Left renal cortex interstitium (tissue), 4 donors: ENCODE results near the gene COL25A1. TPM values are rescaled to one million over a fixed set of nuclear protein-coding genes. Genes with fewer than 3 reads are reported as not detected.
"Not testable (repeated sequence)": the region's sequence is repeated elsewhere in the genome, so short reads cannot be mapped to it uniquely, and the experiment has no call there.

ENCODE experiments used
- DNase-seq, 4 donors: peaks; one replicate each; pipeline ENCODE4 v3.0.0-alpha.2; 2013; ENCODE audit warnings: low read depth in 4 of 4, low spot score in 2 of 4, missing footprints in 1 of 4
- polyA plus RNA-seq, 4 donors: library from polyadenylated mRNA; unstranded; fragments of 120-200 nt; gene quantifications; one replicate each; pipeline ENCODE4 v1.2.1, GENCODE V29; 2013; ENCODE audit not compliant: insufficient read length in 4 of 4

The COL25A1 gene
- polyA plus RNA-seq, 4 donors = 14.9 to 23.1 (median 18.8) TPM

DNA sequence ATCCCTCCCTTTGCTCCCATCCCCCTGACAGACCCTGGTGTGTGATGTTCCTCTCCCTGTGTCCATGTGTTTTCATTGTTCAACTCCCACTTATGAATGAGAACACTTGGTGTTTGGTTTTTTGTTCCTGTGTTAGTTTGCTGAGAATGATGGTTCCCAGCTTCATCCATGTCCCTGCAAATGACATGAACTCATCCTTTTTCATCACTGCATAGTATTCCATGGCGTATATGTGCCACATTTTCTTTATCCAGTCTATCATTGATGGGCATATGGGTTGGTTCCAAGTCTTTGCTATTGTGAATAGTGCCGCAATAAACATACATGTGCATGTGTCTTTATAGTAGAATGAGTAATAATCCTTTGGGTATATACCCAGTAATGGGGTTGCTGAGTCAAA, 164.3 kb downstream of the COL25A1 start:
- not testable (repeated sequence) for DNase-seq

DNA sequence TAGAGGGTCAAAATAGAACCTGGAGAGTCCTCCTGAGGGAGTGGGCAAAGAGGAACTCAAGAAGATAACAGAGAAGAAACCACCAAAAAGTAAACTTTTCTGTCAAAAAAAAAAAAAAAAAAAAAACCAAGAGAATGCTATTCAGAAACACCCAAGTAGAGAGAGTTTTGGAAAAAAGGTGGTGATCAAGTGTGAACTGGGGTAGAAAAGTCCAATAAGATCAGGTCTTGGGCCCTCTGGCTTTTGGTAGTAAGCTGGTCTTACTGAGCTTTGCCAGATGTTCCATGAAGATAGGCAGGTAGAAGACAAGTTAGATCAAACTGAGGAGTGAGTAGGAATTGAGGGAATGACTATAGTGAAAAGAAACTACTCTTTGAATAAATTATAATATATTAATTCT, 167.5 kb downstream of the COL25A1 start:
- no peak for DNase-seq

DNA sequence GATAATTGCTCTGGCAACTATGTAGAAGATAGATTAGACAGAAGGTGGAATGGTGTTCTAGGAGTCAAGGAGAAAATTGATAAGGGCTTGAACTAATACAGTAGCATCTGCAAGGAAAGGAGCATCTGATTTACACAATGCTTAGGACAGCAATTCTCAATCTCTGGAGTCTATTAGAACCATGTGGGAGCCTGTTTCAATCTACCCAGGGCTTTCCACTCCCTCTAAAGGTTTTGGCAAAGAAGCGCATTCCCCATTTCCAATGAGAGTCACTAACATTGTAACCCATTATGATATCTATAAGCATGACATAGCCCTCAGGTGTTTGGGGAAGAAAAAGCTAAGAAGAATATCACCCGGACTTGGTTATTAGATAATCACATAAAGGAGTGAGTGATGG, 168.2 kb downstream of the COL25A1 start:
- no peak for DNase-seq

DNA sequence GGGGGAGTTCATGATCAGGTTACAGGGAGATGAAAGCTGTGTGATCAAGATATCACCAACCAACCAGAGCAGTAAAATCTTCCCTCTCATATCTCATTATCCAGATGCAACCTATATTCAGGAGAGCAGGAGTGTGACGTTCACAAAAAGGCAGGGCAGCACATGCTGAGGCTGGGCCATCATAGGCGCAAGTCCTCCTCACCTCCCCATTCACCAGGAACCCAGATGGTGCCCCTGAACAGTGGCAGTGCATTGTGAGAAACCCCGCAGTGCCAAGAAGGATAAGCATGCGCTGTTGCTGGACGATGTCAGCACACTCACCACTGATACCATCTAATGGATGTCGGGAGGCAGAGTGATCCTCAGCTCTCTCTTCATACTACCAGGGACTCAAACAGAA, 170.9 kb downstream of the COL25A1 start:
- DNase-seq = no peak

DNA sequence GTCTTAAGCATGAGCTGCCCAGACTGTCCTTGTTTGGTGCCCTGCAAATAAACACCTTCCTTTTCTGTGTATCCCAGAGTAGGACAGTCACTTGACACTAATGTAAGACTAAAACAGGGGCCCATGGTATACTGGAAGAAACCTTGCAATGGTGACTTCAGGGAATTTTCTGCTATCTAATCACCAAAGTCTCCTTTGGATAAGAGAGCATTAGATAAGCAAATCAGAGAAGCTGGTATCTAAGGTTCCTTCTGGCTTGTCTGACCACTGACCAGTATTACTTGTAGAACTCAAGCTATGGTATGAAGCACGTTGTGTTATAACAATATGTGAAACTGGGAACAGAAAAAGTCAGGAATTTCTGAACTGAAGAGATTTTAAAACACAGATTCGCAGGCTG, 173.9 kb downstream of the COL25A1 start:
- no peak for DNase-seq

DNA sequence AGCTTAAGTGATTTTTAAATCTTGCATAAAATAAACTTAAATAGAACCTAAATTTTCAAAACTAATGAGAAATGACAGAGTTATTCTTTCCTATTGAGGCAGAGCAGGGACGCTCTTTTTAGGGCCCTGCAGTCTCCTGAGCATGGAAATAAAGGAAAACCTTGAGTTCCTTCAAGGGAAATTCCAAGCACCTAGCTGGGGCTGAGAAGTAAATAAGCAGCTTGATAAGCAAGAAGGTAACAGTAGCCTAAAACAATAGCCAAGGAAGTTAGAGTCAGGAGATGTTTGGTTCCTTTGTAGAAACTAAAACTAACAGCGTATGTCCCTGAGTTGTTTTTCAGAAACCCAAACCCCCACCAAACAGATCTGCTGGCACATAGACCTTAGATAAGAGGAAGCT, 174.6 kb downstream of the COL25A1 start:
- no peak for DNase-seq

DNA sequence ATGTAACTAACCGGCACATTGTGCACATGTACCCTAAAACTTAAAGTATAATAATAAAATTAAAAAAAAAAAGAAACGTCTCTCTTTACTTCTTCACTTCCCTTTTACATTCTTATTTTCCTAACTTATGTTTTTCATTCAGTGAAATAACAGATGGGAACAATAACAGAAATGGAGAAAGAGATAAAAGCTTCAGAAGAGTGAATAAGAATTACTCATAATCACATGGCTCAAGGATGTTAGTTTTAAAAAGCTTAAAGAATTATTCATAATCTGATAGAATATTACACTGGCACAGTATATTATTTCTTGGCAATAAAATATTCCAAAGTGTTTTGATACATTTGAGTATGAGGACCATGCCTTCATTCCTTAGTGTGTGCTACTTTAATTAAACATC, 175.6 kb downstream of the COL25A1 start:
- DNase-seq = no peak

DNA sequence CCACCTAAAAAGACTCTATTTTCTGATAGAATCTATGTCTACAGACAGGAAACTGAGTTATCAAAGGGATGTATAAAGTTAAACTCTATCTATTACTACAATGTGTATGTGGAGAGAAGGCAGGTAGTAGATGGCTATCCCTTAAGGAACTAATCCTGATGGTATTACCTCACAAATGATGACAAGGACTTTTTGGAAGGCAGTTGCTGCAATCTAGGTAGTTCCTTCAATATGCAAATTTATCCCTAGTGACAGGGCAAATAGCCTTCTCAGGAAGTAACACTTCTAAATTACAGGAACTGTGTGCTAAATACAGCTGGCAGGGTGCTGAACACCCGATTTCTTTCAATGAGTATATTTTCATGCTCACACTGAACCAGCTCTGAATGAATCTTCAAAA, 177.4 kb downstream of the COL25A1 start:
- no peak for DNase-seq

DNA sequence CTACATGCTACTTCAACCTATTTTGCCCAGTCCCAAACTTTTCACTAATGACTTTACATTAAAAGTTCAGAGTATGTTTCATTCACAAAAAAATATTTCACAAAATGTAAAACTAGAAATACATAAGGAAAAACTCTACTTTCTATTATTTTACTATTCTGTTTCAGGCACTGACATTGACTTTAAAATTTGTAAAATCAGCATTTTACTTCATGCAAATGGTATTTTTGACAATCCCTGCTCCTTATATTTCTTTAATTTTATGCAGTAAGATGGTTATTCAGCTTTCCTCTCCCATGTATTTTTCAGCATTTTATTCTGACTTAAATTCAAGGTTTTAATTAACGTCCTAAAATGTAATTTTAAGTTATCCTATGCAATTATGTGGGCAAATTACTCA, 178.5 kb downstream of the COL25A1 start:
- no peak for DNase-seq

DNA sequence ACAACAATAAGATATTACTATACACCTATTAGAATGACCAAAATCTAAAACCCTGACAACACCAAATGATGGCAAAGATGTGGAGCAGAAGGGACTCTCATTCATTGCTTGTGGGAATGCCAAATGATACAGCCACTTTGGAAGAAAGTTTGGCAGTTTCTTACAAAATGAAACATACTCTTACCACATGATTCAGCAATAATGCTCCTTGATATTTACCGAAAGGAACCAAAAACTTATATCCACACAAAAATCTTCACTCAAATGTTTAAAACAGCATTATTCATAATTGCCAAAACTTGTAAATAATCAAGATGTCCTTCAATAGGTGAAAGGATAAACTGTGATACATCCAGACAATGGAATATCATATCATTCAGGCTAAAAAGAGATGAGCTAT, 180.9 kb downstream of the COL25A1 start:
- no peak for DNase-seq

DNA sequence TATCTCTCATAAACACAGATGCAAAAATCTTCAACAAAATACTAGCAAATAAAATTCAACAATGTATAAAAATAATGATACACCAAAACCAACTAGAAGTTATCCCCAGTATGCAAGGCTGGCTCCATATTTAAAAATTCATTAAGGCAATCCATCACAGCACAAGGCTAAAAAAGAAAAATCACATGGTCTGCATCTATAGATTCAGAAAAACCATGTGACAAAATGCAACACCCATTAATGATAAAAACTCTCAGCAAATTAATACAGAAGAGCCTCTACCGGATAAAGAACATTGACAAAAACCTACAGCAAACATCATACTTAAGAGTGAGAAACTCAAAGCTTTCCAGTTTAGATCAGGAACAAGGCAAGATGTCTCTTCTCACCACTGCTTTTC, 182.6 kb downstream of the COL25A1 start:
- DNase-seq = no peak

DNA sequence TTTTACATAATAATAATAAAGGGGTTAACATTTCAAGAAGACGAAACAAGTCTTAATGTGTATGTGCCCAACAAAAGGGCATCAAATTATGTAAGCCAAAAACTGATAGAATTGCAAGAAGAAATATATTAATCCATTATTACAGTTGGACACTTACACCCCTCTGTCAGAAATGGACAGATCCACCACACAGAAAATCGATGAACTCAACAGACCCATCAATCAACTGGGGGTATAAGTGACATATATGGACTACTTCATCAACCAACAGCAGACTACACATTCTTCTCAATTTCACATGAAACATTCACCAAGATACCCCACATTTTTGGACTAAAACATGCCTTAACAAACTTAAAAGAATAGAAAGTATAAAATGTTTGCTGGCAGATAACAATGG, 183.8 kb downstream of the COL25A1 start:
- DNase-seq = no peak

DNA sequence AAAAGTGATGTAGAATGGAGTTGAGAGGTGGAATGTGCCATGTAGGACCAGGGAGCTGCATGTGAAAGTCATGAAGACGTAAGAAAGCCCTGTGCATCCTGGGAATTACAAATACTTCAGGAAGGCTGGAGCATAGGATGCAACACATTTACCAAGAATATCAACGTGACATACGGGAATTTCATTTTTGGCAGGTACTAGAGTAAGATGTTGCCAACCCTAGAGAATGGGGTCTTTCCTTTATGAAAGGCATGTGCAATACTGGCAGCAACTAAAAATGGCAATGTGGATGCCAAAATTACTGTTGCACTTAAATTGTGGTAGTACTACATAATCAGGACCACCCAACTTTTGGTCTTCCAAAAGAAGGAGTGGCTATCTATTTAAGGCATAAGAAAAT, 188.0 kb downstream of the COL25A1 start:
- DNase-seq = no peak

DNA sequence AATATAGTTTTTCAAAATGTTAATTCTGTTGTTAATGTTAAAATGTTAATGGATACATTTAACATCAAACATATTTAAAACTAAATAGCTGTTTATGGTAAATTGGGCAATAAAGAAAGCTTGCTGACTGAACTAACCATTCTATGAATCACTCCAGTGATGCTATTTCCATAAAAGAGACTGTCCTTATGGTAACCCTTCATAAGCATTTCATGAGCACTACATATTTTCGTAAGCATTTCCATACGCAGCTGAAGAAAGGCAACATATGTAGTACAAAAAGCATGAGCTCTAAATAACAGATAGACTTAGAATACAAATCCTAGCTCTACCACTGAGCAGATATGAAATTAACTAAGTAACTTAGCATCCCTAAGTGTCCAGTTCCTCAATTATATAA, 188.9 kb downstream of the COL25A1 start:
- no peak for DNase-seq

DNA sequence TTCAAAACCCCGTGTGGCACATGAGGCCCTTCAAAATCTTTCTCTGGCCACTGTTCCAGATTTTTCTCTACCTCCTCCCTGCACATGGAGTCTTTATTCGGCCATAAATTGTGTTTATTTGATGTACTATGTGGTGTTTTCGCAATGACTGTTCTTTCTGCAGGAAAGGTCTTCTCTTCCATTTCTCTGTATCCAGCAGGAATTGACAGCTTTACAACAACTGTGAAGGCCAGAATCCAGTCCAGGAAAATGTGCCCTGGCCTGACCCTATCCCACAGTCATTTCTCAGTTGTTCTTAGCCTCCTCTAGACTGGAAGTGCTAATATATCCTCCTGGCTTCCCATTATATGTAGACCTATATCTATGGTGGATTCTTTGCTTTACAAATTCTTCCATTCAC, 191.4 kb downstream of the COL25A1 start:
- no peak for DNase-seq

DNA sequence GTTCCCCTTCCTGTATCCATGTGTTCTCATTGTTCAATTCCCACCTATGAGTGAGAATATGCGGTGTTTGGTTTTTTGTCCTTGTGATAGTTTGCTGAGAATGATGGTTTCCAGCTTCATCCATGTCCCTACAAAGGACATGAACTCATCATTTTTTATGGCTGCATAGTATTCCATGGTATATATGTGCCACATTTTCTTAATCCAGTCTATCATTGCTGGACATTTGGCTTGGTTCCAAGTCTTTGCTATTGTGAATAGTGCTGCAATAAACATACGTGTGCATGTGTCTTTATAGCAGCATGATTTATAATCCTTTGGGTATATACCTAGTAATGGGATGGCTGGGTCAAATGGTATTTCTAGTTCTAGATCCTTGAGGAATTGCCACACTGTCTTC, 194.2 kb downstream of the COL25A1 start:
- not testable (repeated sequence) for DNase-seq

DNA sequence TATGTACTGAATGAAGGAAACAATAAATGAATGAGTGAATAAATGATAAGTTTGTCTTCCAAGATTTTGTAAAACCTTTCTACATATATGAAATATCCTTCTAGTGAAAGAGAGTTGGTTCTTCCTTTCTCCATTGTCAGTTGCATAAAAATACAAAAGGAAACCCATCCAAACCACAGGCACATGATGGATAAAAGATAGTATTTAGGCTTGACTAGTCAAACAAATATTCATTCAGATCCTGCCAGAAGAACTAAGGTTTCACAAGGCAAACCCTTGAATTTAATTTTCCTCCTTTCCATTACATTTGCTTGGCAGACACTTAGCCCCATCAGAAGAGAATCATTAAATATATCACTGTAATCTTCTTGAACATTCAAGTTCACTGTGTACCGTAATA, 208.4 kb downstream of the COL25A1 start:
- no peak for DNase-seq

DNA sequence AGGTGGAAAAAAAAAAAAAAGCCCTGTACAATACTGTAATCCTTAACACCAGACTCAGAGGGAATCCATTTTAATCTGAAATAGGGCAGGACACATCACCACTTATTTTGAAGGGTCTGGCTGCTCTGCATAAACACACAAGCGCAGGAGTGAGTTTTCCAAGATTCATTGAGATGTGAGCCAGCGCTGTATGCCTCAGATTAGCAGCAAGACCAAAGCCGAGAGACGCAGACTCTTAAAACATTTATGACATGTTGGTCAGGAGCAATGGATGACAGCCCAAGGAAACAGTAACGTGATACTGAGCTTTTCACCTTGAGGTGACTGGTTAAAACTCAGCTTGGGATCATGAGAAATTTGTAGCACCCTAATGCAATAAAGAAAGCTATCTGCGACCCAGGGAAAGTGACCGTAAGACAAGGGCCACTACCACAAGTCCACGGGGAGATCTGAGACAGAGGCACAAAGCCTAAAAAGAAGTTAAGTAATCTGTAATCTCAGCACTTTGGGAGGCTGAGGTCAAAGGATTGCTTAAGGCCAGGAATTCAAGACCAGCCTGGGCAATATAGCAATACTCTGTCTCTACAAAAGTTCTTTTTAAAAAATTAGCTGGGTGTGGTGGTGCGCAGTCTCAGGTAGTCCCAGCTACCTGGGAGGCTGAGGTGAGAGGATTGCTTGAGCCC, 210.6 kb downstream of the COL25A1 start:
- no peak for DNase-seq

DNA sequence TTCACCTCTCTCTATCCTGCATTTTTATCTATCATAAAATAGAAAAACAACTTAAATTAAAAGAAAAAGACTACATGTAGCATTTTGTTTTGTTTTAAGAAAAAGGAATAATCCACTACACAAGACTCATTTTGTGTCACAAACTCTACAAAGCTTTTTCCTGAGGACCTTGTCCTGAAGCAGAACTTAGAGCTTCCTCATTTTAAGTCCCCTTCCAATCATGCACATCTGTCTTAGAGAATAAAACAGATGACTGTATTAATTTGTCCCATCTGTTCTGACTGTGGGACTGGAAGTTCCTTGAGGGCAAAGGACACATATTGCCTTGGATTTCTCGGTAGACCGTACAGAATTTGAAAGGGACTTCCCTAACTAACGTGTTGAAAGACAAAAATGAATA, 218.5 kb downstream of the COL25A1 start:
- no peak for DNase-seq

DNA sequence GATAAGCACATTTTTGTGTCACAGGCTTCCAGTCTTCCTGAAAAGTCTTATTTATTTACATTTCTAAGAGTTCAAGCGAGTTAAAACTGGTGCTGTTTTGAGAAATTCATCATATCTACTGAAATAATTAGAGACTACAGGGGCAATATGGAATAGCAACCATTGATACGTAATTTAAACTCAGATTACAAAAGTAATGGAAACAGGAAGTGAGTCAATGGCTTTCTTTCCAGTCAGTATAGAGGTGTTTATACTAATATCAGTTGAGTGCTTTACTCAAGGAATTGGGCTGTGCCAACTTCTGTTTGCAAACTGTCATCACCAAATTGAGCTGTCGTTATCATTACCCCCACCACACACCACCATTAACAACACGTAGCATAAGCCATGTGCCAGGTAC, 222.7 kb downstream of the COL25A1 start:
- DNase-seq = no peak

DNA sequence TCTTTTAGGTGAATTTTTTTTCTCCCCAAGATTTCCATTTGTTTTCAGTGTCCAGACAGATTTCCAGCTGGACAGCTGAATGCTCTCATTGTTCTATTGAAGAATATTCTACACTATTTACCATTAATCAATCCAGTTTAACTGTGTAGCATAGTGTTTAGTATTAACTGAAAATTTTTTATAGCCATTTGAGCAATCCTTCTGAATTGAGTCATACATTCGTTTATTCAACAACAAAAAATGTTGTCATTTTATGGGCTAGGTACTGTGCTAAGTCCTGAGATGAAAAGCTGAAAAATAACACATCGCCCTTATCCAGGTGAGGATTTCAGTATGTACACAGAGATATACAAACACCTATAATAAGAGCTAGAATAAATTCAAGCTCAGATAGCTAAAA, 223.3 kb downstream of the COL25A1 start:
- no peak for DNase-seq

DNA sequence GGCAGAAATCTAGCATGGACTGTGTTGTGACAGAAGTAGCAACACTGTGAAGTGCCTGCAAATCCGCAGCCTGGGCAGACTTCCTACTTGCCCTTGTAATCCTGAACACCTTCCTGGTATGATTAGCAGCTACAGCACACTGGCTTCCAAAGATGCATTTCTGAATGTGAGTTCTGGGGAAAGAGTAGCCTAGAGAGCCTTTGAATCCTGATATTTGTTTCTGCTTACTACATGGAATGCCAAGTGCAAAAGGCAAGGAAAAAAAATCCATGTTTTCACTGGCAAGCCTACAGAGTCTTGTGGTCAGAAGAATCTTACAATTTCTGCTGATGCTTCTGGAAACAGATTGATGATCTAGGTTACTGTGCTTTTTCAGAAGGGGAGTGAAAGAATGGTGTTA, 223.7 kb downstream of the COL25A1 start:
- peak in 1 of 4 donors; percentile 33 for DNase-seq

DNA sequence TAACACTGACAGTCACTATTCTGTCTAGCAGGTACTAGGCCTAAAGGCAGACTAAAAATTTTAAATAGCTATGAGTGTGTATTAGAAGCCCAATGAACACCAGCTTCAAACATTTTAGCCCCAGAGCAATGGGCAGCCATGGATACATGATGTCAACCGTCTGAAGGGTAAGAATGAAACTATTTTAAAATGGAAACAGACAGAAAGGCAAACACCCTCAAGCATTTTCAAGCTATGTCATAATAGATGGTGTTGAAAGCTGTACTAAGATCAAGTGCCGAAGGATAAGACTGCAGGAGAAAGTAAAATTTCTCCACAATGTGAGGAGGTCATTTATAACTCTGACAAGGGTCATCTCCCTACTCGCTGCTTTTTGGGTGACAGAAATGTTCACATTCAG, 225.0 kb downstream of the COL25A1 start:
- no peak for DNase-seq
